Stimulated activated CD4-positive, alpha-beta T cell treated with anti-CD3 and anti-CD28 coated beads, Interleukin-12 subunit alpha, Interleukin-12 subunit beta, amount 100 ng/mL, for 48 hours (primary cell): ENCODE results near the gene KRTAP1-3.
"Not testable (repeated sequence)": the region's sequence is repeated elsewhere in the genome, so short reads cannot be mapped to it uniquely, and the experiment has no call there.

Experiments
- DNase-seq, 3 donors: peaks; one replicate each; pipeline ENCODE4 v3.0.0-alpha.2; 2020; ENCODE audit warnings: low read depth in 2 of 3, low spot score in 1 of 3

The KRTAP1-3 gene

GRCh38 chr17:41012326-41013120 lies 22.2 kb downstream of the KRTAP1-3 start:
- DNase-seq, result no peak

GRCh38 chr17:41010441-41010840 lies 24.2 kb downstream of the KRTAP1-3 start:
- no peak for DNase-seq

GRCh38 chr17:41009936-41010335 lies 24.7 kb downstream of the KRTAP1-3 start:
- DNase-seq, result no peak

GRCh38 chr17:41009301-41009760 lies 25.3 kb downstream of the KRTAP1-3 start:
- DNase-seq, result no peak

GRCh38 chr17:41008811-41009210 lies 25.9 kb downstream of the KRTAP1-3 start, which contains the start of gene KRTAP3-1:
Gene KRTAP3-1 (minus strand): TSS chr17:41009128. CDS start chr17:41009074, 54 bp downstream.
- DNase-seq, result no peak

GRCh38 chr17:41004397-41004796 lies 30.3 kb downstream of the KRTAP1-3 start:
- no peak for DNase-seq

- no peak for DNase-seq
Observed at GRCh38 chr17:41003926-41004325, 30.7 kb downstream of the KRTAP1-3 start.

GRCh38 chr17:41002814-41003213 lies 31.9 kb downstream of the KRTAP1-3 start:
- no peak for DNase-seq

GRCh38 chr17:41001795-41002194 lies 32.9 kb downstream of the KRTAP1-3 start:
- no peak for DNase-seq

GRCh38 chr17:40999563-40999962 lies 35.1 kb downstream of the KRTAP1-3 start, which contains the start of gene KRTAP3-2:
Gene KRTAP3-2 (minus strand): TSS chr17:40999906. CDS start chr17:40999853, 53 bp downstream.
- DNase-seq, result not testable (repeated sequence)

GRCh38 chr17:40997361-40997760 lies 37.3 kb downstream of the KRTAP1-3 start:
- DNase-seq, result no peak

GRCh38 chr17:40996829-40997228 lies 37.8 kb downstream of the KRTAP1-3 start:
- no peak for DNase-seq

- DNase-seq, result no peak
Observed at GRCh38 chr17:40995116-40995515, 39.6 kb downstream of the KRTAP1-3 start.

- DNase-seq, result no peak
Observed at GRCh38 chr17:40993839-40994238, 40.8 kb downstream of the KRTAP1-3 start, which contains the start of gene KRTAP3-3. Gene KRTAP3-3 (minus strand): TSS chr17:40994164. CDS start chr17:40994097, 67 bp downstream.

- no peak for DNase-seq
Observed at GRCh38 chr17:40993084-40993483, 41.6 kb downstream of the KRTAP1-3 start.

GRCh38 chr17:40992666-40993065 lies 42.0 kb downstream of the KRTAP1-3 start:
- DNase-seq, result no peak

- DNase-seq, result no peak
Observed at GRCh38 chr17:40986920-40987319, 47.8 kb downstream of the KRTAP1-3 start.

GRCh38 chr17:40984226-40984625 lies 50.4 kb downstream of the KRTAP1-3 start, which contains the start of gene KRT40:
Gene KRT40 (minus strand): TSS chr17:40984326. CDS start chr17:40984273, 53 bp downstream.
- no peak for DNase-seq
